GM12878 (cell line): ENCODE results near the gene ELAVL1. TPM values are rescaled to one million over a fixed set of nuclear protein-coding genes. Genes with fewer than 3 reads are reported as not detected.

Experiments used
- ATAC-seq: fragments of 200-7000 bp; cut with Tn5 transposase; 3 replicates; pipeline ENCODE4 v1.9.1; 2020; ENCODE audit warnings: mild to moderate bottlenecking, moderate library complexity
- BruUV-seq: library from RNA; stranded (reverse); fragments of 400-500 nt; replicated peaks from 2 replicates; lab custom pipeline; 2021; lab: Mats Ljungman, UMichigan
- CTCF ChIA-PET: fragments of 300-600 bp; sonication (Branson Sonifier 250); formaldehyde crosslinking; extraction: SDS; loops from one replicate; lab custom pipeline; 2021; ENCODE audit warnings: inconsistent platforms; lab: Yijun Ruan, JAX
- POLR2A ChIA-PET: fragments of 350-600 bp; formaldehyde crosslinking; extraction: SDS; loops from one replicate; lab custom pipeline; 2021; ENCODE audit warnings: inconsistent platforms; lab: Charles Lee
- RAD21 ChIA-PET: fragments of 300-600 bp; sonication (Branson Sonifier 250); formaldehyde crosslinking; loops from one replicate; lab custom pipeline; 2023; ENCODE audit warnings: antibody characterized with exemption; ENCODE audit not compliant: unreplicated experiment; lab: Charles Lee
- SMC1A ChIA-PET: fragments of 300-600 bp; sonication (Branson Sonifier 250); formaldehyde crosslinking; loops from one replicate; lab custom pipeline; 2023; ENCODE audit not compliant: unreplicated experiment, uncharacterized antibody; lab: Charles Lee
- DNase-seq: peaks from one replicate; pipeline ENCODE4 v3.0.0-alpha.2; 2011; ENCODE audit warnings: low read depth, low spot score
- FAIRE-seq: peaks from 3 replicates; lab custom pipeline; 2011; peaks lifted over from hg19 to GRCh38; lab: Jason Lieb, UNC
- H2AFZ ChIP-seq: 2 replicates; pipeline ENCODE4 v1.6.0; 2011; ENCODE audit warnings: low read depth, low read length, control low read depth; ENCODE audit not compliant: control insufficient read depth
- H3K27ac ChIP-seq: 2 replicates; pipeline ENCODE4 v1.5.1; 2011; ENCODE audit warnings: control low read depth; ENCODE audit not compliant: control insufficient read depth, insufficient read depth
- H3K27me3 ChIP-seq, 2 experiments: replicated peaks in 1 of 2; 2 replicates each; pipeline versions ENCODE4 v1.6.0 to v1.6.1; 2011; ENCODE audit warnings: low read length in 1 of 2; ENCODE audit not compliant: control insufficient read depth in 2 of 2, insufficient read depth in 2 of 2
- H3K36me3 ChIP-seq, 2 experiments: 2 replicates each; pipeline ENCODE4 v1.5.1; 2011; ENCODE audit warnings: low read length in 1 of 2; ENCODE audit not compliant: control insufficient read depth in 2 of 2, insufficient read depth in 2 of 2
- H3K4me1 ChIP-seq: 2 replicates; pipeline ENCODE4 v1.6.1; 2011; ENCODE audit warnings: mild to moderate bottlenecking, low read length, moderate library complexity, mixed read lengths; ENCODE audit not compliant: control insufficient read depth, insufficient read depth
- H3K4me2 ChIP-seq: 2 replicates; pipeline ENCODE4 v1.6.0; 2011; ENCODE audit warnings: control low read depth; ENCODE audit not compliant: control insufficient read depth, insufficient read depth
- H3K4me3 ChIP-seq: fragments of 200-600 bp; sonication (generic); 2 replicates; pipeline ENCODE4 v1.5.1; 2016
- H3K79me2 ChIP-seq: 2 replicates; pipeline ENCODE4 v1.6.0; 2011; ENCODE audit warnings: low read length; ENCODE audit not compliant: control insufficient read depth, insufficient read depth
- H3K9ac ChIP-seq: 2 replicates; pipeline ENCODE4 v1.8.0; 2011; ENCODE audit warnings: low read length, control low read depth, mixed read lengths; ENCODE audit not compliant: control insufficient read depth, insufficient read depth
- H3K9me3 ChIP-seq: replicated peaks from 3 replicates; pipeline ENCODE4 v1.5.1; 2011; ENCODE audit warnings: mild to moderate bottlenecking, low read length; ENCODE audit not compliant: control insufficient read depth, insufficient read depth
- H4K20me1 ChIP-seq: 2 replicates; pipeline ENCODE4 v1.6.0; 2011; ENCODE audit not compliant: control insufficient read depth, insufficient read depth
- BRCA1 ChIP-seq: IDR thresholded peaks from 2 replicates; pipeline ENCODE4 v1.6.1; 2011; ENCODE audit warnings: low read depth, low read length, improper control_type of control experiment
- CHD1 ChIP-seq: IDR thresholded peaks from 2 replicates; pipeline ENCODE4 v1.6.1; 2012; ENCODE audit warnings: low read depth, low read length, improper control_type of control experiment
- ELK1 ChIP-seq: IDR thresholded peaks from 2 replicates; pipeline ENCODE4 v1.6.1; 2012; ENCODE audit warnings: low read depth, low read length, improper control_type of control experiment
- HCFC1 ChIP-seq: fragments of 150-350 bp; IDR thresholded peaks from 2 replicates; pipeline ENCODE4 v1.6.1; 2014; ENCODE audit warnings: low read length
- IRF4 ChIP-seq: IDR thresholded peaks from 2 replicates; pipeline ENCODE4 v1.6.1; 2011; ENCODE audit warnings: low read depth, low read length
- KDM1A ChIP-seq: fragments of 200-600 bp; sonication (generic); IDR thresholded peaks from 2 replicates; pipeline ENCODE4 v1.6.1; 2016; ENCODE audit warnings: borderline replicate concordance
- MTA2 ChIP-seq: fragments of 450-650 bp; IDR thresholded peaks from 2 replicates; pipeline ENCODE4 v1.6.1; 2016; ENCODE audit warnings: low read depth, mild to moderate bottlenecking, moderate library complexity
- MYB ChIP-seq: fragments of 150-350 bp; IDR thresholded peaks from 2 replicates; pipeline ENCODE4 v1.6.1; 2014; ENCODE audit warnings: mild to moderate bottlenecking, low read depth, low read length, borderline replicate concordance
- NR2C2 ChIP-seq: IDR thresholded peaks from 2 replicates; pipeline ENCODE4 v1.6.1; 2011; ENCODE audit warnings: borderline replicate concordance, low read depth; ENCODE audit not compliant: control insufficient read depth, insufficient read length
- SMAD1 ChIP-seq: fragments of 450-650 bp; IDR thresholded peaks from 2 replicates; pipeline ENCODE4 v1.6.1; 2018; ENCODE audit warnings: mild to moderate bottlenecking, low read depth; ENCODE audit not compliant: partially characterized antibody
- TARDBP ChIP-seq: IDR thresholded peaks from 2 replicates; pipeline ENCODE4 v1.6.1; 2016; ENCODE audit warnings: borderline replicate concordance
- YY1 ChIP-seq: IDR thresholded peaks from 2 replicates; pipeline ENCODE4 v1.6.1; 2011; ENCODE audit warnings: low read depth, mild to moderate bottlenecking, low read length
- ZBTB33 ChIP-seq: fragments of 450-650 bp; IDR thresholded peaks from 2 replicates; pipeline ENCODE4 v1.6.1; 2017; ENCODE audit warnings: mild to moderate bottlenecking
- WGBS: methylation state at CpG from one replicate; pipeline ENCODE4 v1.1.6; 2016; ENCODE audit warnings: low lambda C conversion rate; ENCODE audit not compliant: insufficient replicate concordance, insufficient coverage; ENCODE audit errors: missing lambda C conversion rate; 5-methylcytosine and 5-hydroxymethylcytosine counted together
- in situ Hi-C: fragments of 300-500 bp; cut with MboI; formaldehyde crosslinking; loops from 9 replicates; pipeline ENCODE4 v1.14.3; 2018; ENCODE audit warnings: mixed read lengths
- intact Hi-C: fragments of 100-400 bp; cut with micrococcal nuclease; formaldehyde crosslinking; loops from one replicate; pipeline ENCODE4 v1.14.2; 2022; ENCODE audit not compliant: unreplicated experiment
- polyA plus RNA-seq, 11 experiments: library from polyadenylated mRNA; depleted of rRNA in 4 of 11; unstranded in 6 of 11; stranded (reverse) in 5 of 11; fragments of >200 nt; fragmentation: Nextera tagmentation in 4 of 11; fragmentation: Illumina TruSeq in 1 of 11; extraction: Ambion mirVana in 4 of 11; extraction: Trizol in 1 of 11; gene quantifications; 1 replicate in 1 of 11; 2 replicates in 10 of 11; pipeline versions ENCODE4 v1.2.1 to v1.2.3, GENCODE V29; 2011 to 2016; ENCODE audit warnings: inconsistent platforms in 2 of 11, missing spikeins in 2 of 11, low read depth in 1 of 11
- total RNA-seq, 4 experiments: library from RNA; depleted of rRNA in 3 of 4; stranded (reverse); fragments of >200 nt in 3 of 4; fragmentation: Illumina TruSeq in 1 of 4; extraction: Trizol in 1 of 4; gene quantifications; 2 replicates each; pipeline versions ENCODE4 v1.2.1 to v1.2.3, GENCODE V29; 2013 to 2021
- TF ChIP-seq, protein P1 (sequence below): fragments of 450-650 bp; IDR thresholded peaks from 2 replicates; pipeline ENCODE4 v1.6.1; 2016; ENCODE audit warnings: mild to moderate bottlenecking, moderate library complexity, borderline replicate concordance
- TF ChIP-seq, protein P2 (sequence below): fragments of 450-650 bp; formaldehyde crosslinking; IDR thresholded peaks from 2 replicates; pipeline ENCODE4 v1.4.0; 2020; ENCODE audit warnings: mild to moderate bottlenecking, moderate library complexity

The ELAVL1 gene
- total and polyA plus RNA-seq, 10 of the 15 experiments (the other 5 are each of a cell fraction or from before 2014, with no cell fraction given): 7.4 to 155 (median 70.3) TPM

- no peak for TF ChIP-seq MTA2
- no peak for TF ChIP-seq NR2C2
- no peak for TF ChIP-seq HCFC1
- TF ChIP-seq IRF4: no peak
- no peak for TF ChIP-seq CHD1
- no peak for TF ChIP-seq BRCA1
- no peak for TF ChIP-seq TARDBP
- no peak for TF ChIP-seq KDM1A
- TF ChIP-seq MYB: no peak
- no peak for TF ChIP-seq SMAD1
- TF ChIP-seq, protein P1, sequence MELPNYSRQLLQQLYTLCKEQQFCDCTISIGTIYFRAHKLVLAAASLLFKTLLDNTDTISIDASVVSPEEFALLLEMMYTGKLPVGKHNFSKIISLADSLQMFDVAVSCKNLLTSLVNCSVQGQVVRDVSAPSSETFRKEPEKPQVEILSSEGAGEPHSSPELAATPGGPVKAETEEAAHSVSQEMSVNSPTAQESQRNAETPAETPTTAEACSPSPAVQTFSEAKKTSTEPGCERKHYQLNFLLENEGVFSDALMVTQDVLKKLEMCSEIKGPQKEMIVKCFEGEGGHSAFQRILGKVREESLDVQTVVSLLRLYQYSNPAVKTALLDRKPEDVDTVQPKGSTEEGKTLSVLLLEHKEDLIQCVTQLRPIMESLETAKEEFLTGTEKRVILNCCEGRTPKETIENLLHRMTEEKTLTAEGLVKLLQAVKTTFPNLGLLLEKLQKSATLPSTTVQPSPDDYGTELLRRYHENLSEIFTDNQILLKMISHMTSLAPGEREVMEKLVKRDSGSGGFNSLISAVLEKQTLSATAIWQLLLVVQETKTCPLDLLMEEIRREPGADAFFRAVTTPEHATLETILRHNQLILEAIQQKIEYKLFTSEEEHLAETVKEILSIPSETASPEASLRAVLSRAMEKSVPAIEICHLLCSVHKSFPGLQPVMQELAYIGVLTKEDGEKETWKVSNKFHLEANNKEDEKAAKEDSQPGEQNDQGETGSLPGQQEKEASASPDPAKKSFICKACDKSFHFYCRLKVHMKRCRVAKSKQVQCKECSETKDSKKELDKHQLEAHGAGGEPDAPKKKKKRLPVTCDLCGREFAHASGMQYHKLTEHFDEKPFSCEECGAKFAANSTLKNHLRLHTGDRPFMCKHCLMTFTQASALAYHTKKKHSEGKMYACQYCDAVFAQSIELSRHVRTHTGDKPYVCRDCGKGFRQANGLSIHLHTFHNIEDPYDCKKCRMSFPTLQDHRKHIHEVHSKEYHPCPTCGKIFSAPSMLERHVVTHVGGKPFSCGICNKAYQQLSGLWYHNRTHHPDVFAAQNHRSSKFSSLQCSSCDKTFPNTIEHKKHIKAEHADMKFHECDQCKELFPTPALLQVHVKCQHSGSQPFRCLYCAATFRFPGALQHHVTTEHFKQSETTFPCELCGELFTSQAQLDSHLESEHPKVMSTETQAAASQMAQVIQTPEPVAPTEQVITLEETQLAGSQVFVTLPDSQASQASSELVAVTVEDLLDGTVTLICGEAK: no peak
- TF ChIP-seq, protein P2, sequence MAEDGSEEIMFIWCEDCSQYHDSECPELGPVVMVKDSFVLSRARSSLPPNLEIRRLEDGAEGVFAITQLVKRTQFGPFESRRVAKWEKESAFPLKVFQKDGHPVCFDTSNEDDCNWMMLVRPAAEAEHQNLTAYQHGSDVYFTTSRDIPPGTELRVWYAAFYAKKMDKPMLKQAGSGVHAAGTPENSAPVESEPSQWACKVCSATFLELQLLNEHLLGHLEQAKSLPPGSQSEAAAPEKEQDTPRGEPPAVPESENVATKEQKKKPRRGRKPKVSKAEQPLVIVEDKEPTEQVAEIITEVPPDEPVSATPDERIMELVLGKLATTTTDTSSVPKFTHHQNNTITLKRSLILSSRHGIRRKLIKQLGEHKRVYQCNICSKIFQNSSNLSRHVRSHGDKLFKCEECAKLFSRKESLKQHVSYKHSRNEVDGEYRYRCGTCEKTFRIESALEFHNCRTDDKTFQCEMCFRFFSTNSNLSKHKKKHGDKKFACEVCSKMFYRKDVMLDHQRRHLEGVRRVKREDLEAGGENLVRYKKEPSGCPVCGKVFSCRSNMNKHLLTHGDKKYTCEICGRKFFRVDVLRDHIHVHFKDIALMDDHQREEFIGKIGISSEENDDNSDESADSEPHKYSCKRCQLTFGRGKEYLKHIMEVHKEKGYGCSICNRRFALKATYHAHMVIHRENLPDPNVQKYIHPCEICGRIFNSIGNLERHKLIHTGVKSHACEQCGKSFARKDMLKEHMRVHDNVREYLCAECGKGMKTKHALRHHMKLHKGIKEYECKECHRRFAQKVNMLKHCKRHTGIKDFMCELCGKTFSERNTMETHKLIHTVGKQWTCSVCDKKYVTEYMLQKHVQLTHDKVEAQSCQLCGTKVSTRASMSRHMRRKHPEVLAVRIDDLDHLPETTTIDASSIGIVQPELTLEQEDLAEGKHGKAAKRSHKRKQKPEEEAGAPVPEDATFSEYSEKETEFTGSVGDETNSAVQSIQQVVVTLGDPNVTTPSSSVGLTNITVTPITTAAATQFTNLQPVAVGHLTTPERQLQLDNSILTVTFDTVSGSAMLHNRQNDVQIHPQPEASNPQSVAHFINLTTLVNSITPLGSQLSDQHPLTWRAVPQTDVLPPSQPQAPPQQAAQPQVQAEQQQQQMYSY (CRISPR knock-in tag): no peak
- no peak for TF ChIP-seq ZBTB33
- no peak for TF ChIP-seq YY1
- no peak for TF ChIP-seq ELK1
- ATAC-seq: no peak
- FAIRE-seq: no peak
- H3K4me1 ChIP-seq: no peaks in the 10 kb centered on the region
- H3K4me3 ChIP-seq: no peak overlapping the region
- ChIA-PET POLR2A (no interaction called here), SMC1A (no interaction called here), RAD21 (interaction anchor here (1.0 kb wide), 1 partner anchor 36 kb away, joined by 3 read pairs; no protein-coding TSS in a partner anchor), CTCF (no interaction called here)
- H4K20me1 ChIP-seq: no peaks in the 10 kb centered on the region; the same call in 1 of the 2 replicates
- H3K9ac ChIP-seq: no peak overlapping the region
- H3K4me2 ChIP-seq: no peak overlapping the region
- H2AFZ ChIP-seq: no peak overlapping the region
- no peaks in the 10 kb centered on the region for H3K9me3 ChIP-seq
- 90% methylated on average over 13 of the region's 13 CpGs for WGBS
- DNase-seq: no peak
- H3K79me2 ChIP-seq: no peaks in the 10 kb centered on the region; the same call in 1 of the 2 replicates
- no peaks in the 10 kb centered on the region for H3K27me3 ChIP-seq
- H3K27ac ChIP-seq: no peak overlapping the region
- H3K36me3 ChIP-seq: peaks cover 26 to 59% of the 10 kb centered on the region in 2 experiments
- intact Hi-C loops (no loop called here), in situ Hi-C loops (no loop called here)
- no TSS peak for BruUV-seq
Observed at GRCh38 chr19:7980168-7980567, 25.3 kb downstream of the ELAVL1 start.
